NT2/D1 (cell line): ENCODE measurements around the gene DDX10.

Experiments used
- SUZ12 ChIP-seq: IDR thresholded peaks from 2 replicates; pipeline ENCODE4 v1.6.1; 2011; ENCODE audit not compliant: insufficient read length, insufficient read depth; ENCODE audit errors: extremely low read depth
- YY1 ChIP-seq: IDR thresholded peaks from 2 replicates; pipeline ENCODE4 v1.6.1; 2011; ENCODE audit not compliant: insufficient read length, insufficient read depth
- ZNF274 ChIP-seq: IDR thresholded peaks from 2 replicates; pipeline ENCODE4 v1.6.1; 2011; ENCODE audit warnings: mild to moderate bottlenecking, low read depth, low read length

GRCh38 chr11:108922241-108922640, 257.4 kb downstream of the DDX10 start:
- TF ChIP-seq YY1: no peak
- no peak for TF ChIP-seq ZNF274
- no peak for TF ChIP-seq SUZ12
